Measurements from ENCODE around the gene ACSF3. TPM values are rescaled to one million over a fixed set of nuclear protein-coding genes. Genes with fewer than 3 reads are reported as not detected.

Gene ACSF3
- total and polyA plus RNA-seq, 7 donors = 19.7 to 42.2 (median 28.2) TPM

GRCh38 chr16:89055894-89056555 lies 37.6 kb upstream of the ACSF3 start:
- Histone ChIP-seq H3K36me3 (no peaks in the 10 kb centered on the region), H3K4me3 (no peak overlapping the region), H3K9me3 (no peaks in the 10 kb centered on the region), H3K27me3 (peaks cover 3 to 79% (median 41%) of the 10 kb centered on the region in 3 donors), H3K27ac (no peak overlapping the region), H3K4me1 (no peaks in the 10 kb centered on the region)
- no peak for DNase-seq
- intact Hi-C loops (cut with DNase I) = no loop called here
- WGBS, 2 donors = 82 to 87% methylated on average over 25 of the region's 25 CpGs
- TF ChIP-seq CTCF (IDR thresholded peaks at IDR 0.05) (no peak), POLR2A (IDR thresholded peaks at IDR 0.05) (no peak), POLR2AphosphoS5 (IDR thresholded peaks at IDR 0.05) (no peak), EP300 (IDR thresholded peaks at IDR 0.05) (no peak)

GRCh38 chr16:89056592-89056991 lies 37.1 kb upstream of the ACSF3 start:
- H3K27me3 ChIP-seq = peaks cover 0 to 76% (median 36%) of the 10 kb centered on the region in 3 donors
- TF ChIP-seq CTCF (IDR thresholded peaks at IDR 0.05) = no peak
- TF ChIP-seq POLR2AphosphoS5 (IDR thresholded peaks at IDR 0.05) = no peak
- TF ChIP-seq POLR2A (IDR thresholded peaks at IDR 0.05) = no peak
- no peak for DNase-seq
- 87 to 88% methylated on average over 11 of the region's 11 CpGs for WGBS, 2 donors
- H3K4me3 ChIP-seq = no peak overlapping the region
- H3K4me1 ChIP-seq = no peaks in the 10 kb centered on the region
- no peak overlapping the region for H3K27ac ChIP-seq
- H3K9me3 ChIP-seq = no peaks in the 10 kb centered on the region
- H3K36me3 ChIP-seq = no peaks in the 10 kb centered on the region
- intact Hi-C loops (cut with DNase I) = no loop called here

DNA sequence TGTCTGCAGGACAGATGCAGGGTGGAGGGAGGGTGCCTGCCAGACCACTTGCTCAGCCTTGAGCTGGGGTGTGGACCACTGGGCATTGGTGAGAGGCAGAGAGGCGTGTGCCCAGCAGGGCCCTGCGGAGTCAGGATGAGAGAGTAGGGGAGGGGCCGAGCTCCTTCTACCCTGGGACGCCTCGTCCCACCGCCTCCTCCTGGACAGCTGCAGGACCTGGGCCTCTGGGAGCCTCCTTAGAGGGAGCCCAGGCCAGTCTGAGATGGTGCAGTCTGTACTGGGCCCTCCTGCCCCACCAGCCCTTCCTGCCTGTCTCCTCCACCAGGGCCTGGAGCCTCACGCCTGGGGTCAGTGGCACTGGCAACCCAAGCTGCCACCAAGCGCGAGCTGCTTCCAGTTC lies 35.9 kb upstream of the ACSF3 start:
- peaks cover 0 to 77% (median 36%) of the 10 kb centered on the region in 3 donors for H3K27me3 ChIP-seq
- TF ChIP-seq CTCF (IDR thresholded peaks at IDR 0.05) (no peak), EP300 (IDR thresholded peaks at IDR 0.05) (no peak), POLR2A (IDR thresholded peaks at IDR 0.05) (no peak), POLR2AphosphoS5 (IDR thresholded peaks at IDR 0.05) (no peak)

GRCh38 chr16:89058812-89059211 lies 34.8 kb upstream of the ACSF3 start:
- no peak for DNase-seq
- 97% methylated on average over 9 of the region's 9 CpGs for WGBS, 2 donors
- intact Hi-C loops (cut with DNase I) = no loop called here
- Histone ChIP-seq H3K4me3 (no peak overlapping the region), H3K36me3 (no peaks in the 10 kb centered on the region), H3K9me3 (no peaks in the 10 kb centered on the region), H3K27me3 (peaks cover 0 to 75% (median 44%) of the 10 kb centered on the region in 3 donors), H3K4me1 (no peaks in the 10 kb centered on the region), H3K27ac (no peak overlapping the region)
- TF ChIP-seq EP300 (IDR thresholded peaks at IDR 0.05) = no peak
- no peak for TF ChIP-seq POLR2A (IDR thresholded peaks at IDR 0.05)
- no peak for TF ChIP-seq CTCF (IDR thresholded peaks at IDR 0.05)
- no peak for TF ChIP-seq POLR2AphosphoS5 (IDR thresholded peaks at IDR 0.05)

More for the DNA sequence above, 35.9 kb upstream of the ACSF3 start:
- H3K27ac ChIP-seq = no peak overlapping the region
- no peak overlapping the region for H3K4me3 ChIP-seq
- H3K4me1 ChIP-seq = no peaks in the 10 kb centered on the region
- intact Hi-C loops (cut with DNase I) = no loop called here
- no peaks in the 10 kb centered on the region for H3K36me3 ChIP-seq
- H3K9me3 ChIP-seq = no peaks in the 10 kb centered on the region
- WGBS, 2 donors = 78 to 87% methylated on average over 9 of the region's 9 CpGs
- no peak for DNase-seq

All from sigmoid colon (tissue), 7 donors.